Smooth muscle cell of the brain vasculature (primary cell): ENCODE data around the gene TTC33.
"Not testable (repeated sequence)": the region's sequence is repeated elsewhere in the genome, so short reads cannot be mapped to it uniquely, and the experiment has no call there.

Experiments
- DNase-seq: peaks from one replicate; pipeline ENCODE4 v3.0.0-alpha.2; 2012; ENCODE audit warnings: low read depth, low spot score

Gene TTC33

DNA sequence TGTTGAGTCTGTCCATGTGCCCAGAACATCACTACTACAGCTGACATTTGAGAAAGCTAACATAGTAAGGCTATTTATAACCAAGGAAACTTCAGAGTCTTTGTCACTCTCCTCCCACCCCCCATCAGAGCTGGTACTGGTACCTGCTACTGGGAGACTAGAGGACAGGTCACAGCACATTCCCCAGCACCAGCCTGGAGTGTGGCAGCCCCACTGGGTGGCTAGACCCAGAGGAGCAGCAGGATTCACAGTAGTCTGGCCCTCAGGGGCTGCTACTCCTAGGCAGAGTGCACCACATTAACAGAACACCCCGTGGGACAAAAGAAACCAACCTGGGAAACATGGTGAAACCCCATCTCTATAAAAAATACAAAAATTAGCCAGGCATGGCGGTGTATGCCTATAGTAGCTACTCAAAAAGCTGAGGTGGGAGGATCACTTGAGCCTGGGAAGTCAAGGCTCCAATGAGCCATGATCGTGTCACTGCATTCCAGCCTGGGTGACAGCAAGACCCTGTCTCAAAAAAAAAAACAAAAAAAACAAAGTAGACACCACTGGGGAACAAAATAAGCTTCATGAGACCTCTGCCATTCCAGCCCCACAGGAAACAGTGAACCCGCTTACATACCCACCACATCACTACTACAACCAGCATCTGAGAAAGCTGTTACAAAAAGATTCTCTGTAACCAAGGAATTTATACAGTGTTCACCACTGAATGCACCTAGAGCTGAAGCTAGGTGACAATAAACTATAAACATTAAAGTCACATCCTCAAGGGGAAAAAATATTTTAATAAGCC lies 102.3 kb downstream of the TTC33 start:
- DNase-seq = no peak

- no peak for DNase-seq
Measured at GRCh38 chr5:40652441-40653220, 103.1 kb downstream of the TTC33 start.

DNA sequence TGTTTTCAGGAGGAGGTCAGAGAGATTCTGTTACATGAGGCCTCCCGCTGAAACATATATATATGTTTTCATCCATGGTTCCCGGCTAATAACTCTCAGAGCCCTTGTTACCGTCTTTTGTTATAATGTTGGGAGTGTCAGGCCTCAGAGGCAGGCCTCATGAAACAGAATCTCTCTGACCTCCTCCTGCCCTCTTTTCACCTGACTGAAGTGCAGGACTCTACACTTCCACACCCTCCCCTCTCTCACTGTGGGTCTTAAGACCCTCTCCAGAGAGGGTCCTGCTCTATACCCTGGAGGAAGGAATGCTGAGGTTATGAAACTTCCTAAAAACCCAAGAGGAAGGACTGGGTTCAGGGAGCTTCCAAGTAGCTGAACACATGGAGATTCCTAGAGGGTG lies 104.6 kb downstream of the TTC33 start:
- no peak for DNase-seq

DNA sequence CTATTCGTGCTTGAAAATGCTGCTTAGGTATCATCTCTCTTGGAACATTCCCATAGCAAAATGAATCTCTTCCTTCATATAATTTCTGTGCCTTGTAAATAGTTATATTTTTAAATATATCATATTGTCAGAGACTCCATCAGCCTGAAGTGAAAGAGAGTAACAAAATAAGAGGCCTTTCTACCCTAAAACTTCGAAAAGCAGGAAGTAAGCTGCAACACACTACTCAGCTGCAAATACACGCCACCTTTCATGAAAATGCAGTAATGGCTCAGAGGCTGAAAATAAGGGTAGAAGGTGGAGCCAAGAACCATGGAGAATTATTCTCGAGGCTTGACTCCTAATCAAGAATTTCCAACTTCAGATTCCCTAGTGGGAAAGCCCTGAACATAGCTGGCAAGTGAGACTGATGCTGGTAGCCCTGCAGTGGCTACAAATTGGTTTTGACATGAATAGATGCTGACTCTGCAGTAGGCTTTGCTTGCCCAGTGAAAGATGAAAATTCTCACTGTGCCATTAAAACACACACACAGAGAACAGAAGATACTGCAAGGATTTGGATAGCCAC lies 106.2 kb downstream of the TTC33 start:
- DNase-seq = no peak

DNA sequence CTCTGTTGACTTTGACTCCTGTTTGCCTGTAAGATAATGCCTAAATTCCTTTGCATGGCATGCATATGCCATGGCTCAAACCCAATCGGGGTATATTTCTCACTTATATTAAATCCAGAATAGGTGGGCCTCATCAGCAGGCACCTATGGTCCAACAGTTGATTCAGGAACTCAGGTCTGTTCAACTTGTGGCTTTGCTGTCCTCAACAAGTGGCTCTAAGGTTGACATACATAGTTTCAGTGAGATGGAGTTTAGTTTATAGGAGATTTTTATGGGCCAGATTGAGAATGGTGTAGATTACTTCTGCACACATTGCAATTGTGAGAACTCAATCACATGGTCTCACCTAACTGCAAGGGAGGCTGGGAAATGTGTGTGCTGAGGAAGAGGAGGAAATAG lies 107.6 kb downstream of the TTC33 start:
- DNase-seq = no peak

GRCh38 chr5:40646266-40646665 lies 109.5 kb downstream of the TTC33 start:
- no peak for DNase-seq

DNA sequence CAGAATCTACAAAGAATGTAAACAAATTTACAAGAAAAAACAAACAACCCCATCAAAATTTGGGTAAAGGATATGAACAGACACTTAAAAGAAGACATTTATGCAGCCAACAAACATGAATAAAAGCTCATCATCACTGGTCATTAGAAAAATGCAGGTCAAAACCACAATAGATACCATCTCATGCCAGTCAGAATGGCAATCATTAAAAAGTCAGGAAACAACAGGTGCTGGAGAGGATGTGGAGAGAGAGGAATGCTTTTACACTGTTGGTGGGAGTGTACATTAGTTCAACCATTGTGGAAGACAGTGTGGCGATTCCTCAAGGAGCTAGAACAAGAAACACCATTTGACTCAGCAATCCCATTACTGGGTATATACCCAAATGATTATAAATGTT lies 116.2 kb downstream of the TTC33 start:
- DNase-seq = not testable (repeated sequence)

GRCh38 chr5:40634593-40634992 lies 121.2 kb downstream of the TTC33 start:
- DNase-seq = no peak

DNA sequence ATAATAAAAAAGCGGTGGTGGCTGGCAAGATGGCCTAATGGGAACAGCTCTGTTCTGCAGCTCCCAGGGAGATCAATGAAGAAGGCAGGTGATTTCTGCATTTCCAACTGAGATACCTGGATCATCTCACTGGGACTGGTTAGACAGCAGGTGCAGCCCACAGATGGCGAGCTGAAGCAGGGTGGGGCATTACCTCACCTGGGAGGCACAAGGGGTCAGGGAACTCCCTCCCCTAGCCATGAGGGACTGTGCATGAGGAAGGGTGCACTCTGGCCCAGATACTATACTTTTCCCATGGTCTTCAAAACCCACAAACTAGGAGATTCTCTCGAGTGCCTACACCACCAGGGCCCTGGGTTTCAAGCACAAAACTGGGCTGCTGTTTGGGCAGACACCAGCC lies 121.6 kb downstream of the TTC33 start:
- DNase-seq = no peak

DNA sequence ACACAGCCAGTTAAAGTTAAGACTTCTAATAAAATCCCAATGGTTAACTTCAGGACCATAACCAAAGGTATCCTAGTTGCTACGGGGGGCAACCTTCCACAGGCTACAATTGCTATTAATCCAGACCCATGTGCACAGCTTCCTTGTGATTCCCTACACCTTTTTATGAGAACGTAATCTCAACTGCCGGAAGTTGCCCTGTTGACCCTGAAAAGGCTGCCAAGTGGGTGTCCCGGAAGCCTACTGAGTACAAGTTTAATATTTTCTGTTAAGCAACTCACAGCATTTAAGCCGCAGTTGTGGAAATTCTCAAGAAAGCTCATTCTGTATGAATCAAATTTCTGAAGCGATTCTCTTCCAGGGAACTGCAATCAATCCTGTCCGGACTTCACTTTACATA lies 124.5 kb downstream of the TTC33 start:
- DNase-seq = no peak

DNA sequence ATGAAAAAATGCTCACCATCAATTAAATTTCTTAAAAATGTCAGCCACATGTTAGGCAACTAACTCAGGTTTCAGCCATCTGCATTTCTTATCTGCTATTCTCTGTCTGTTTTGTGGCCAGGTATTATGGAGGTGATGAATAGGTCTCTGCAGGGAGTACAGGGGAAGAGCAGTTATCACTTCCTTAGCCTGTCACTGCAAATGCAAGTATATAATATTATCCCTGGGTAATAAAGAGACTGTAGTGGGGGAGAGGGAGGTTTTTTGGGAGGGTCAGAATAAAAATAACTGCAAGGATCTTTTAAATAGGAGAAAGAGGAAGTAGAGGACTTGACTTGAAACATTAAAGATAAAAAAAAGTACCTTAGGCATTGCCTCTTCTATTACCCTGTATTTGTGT lies 125.6 kb downstream of the TTC33 start:
- no peak for DNase-seq

- no peak for DNase-seq
Measured at GRCh38 chr5:40628407-40628806, 127.4 kb downstream of the TTC33 start.

- no peak for DNase-seq
Measured at GRCh38 chr5:40627706-40628105, 128.1 kb downstream of the TTC33 start.

DNA sequence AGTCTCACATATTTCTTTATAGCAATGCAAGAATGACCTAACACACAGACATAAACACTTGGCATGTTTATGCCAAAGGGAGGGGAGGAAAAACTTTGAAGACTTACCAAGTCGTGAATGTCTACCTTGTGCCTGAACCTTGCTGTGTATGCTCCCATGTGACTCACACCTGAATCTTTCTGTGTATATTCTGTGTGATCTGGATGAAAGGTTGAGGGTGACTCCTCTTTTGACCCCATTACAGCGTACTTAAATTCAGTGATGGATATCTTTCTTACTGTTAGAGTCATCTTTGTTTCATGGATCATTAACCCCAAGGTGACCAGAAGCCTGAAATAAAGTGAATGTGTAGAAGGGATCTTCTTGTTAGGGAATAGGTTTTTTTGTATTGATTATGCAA lies 129.0 kb downstream of the TTC33 start:
- DNase-seq = no peak

DNA sequence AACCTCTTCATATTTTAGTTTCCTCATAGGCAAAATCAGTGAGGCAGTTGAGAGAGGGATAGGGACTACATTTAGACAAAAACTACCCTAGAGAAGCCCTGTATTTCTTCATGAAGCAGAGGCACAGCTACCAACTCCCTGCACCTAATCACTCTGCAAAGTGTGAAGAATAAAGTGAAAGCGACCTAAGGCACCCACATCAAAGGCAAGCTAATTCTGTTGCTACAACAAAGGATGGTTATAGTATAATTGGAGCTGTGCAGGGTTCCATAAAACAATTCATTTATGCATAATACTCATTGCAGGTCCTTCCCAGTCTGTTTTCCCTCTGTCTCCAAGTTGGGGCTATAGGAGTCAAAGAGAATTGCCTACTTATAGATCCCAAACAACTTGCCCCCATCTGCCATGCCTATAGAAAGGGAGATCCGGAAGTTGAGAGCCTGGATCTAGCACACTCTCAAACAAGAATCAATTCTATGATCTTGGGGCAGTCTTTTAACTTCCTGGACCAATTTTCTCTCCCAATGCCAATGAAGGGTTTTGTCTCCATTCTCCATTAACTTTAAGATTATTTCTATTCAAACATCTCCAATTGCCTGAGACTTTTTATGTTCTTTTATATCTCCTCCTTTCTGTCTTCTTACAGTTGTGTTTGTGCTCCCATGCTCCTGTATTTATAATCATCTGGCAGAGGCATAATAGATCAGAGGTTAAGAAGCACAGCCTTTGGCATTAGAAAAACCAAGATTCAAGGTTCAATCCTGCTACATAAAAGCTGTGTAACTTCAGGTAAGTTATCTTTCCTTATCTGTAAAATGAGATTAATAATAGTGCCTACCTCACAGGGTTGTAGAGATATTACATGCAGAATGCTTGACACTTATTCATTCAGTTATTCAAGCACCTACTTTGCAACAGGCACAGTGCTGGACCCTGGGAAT lies 132.0 kb downstream of the TTC33 start:
- DNase-seq = no peak

GRCh38 chr5:40622463-40623252 lies 133.1 kb downstream of the TTC33 start:
- no peak for DNase-seq

- no peak for DNase-seq
Measured at GRCh38 chr5:40619421-40619820, 136.3 kb downstream of the TTC33 start.

DNA sequence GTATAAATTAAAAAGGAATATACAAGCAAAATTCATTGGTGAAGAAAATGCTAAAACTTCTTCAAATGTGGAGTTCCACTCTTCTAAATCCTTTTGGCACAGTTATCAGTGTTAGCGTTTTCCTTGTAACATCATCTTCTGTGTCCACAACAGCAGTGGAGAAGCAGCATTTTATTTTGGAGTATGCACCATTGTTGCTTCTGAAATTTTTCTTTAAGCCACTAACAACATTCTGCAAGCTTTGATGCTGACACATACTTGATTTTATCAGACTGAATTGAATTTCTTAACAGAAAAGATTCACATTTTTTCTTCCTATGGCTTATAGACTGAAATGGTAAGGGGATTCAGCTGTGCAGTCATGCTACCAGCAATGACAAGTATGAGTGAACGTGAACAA lies 136.8 kb downstream of the TTC33 start:
- DNase-seq = no peak

- DNase-seq = no peak
Measured at GRCh38 chr5:40616781-40617180, 139.0 kb downstream of the TTC33 start.

- DNase-seq = no peak
Measured at GRCh38 chr5:40615586-40616170, 140.1 kb downstream of the TTC33 start.
